SK-N-SH (cell line): ENCODE data around the gene POLR2A. TPM values are rescaled to one million over a fixed set of nuclear protein-coding genes. Genes with fewer than 3 reads are reported as not detected.

Experiments
- CTCF ChIA-PET: fragments of 300-600, 350-600 bp; formaldehyde crosslinking; extraction: SDS; loops from one replicate; lab custom pipeline; 2021; lab: Yijun Ruan, JAX
- POLR2A ChIA-PET: fragments of 350-600 bp; sonication (Branson Sonifier 250); formaldehyde crosslinking; extraction: SDS; loops from one replicate; lab custom pipeline; 2020; ENCODE audit warnings: antibody characterized with exemption, inconsistent platforms; lab: Yijun Ruan, JAX
- DNase-seq: peaks from one replicate; pipeline ENCODE4 v3.0.0; 2012
- H2AFZ ChIP-seq: fragments of 200-600 bp; sonication (generic); 2 replicates; pipeline ENCODE4 v1.8.1; 2016; ENCODE audit warnings: antibody characterized with exemption, mild to moderate bottlenecking, low read depth
- H3F3A ChIP-seq: fragments of 200-600 bp; sonication (generic); replicated peaks from 2 replicates; pipeline ENCODE3; 2016; ENCODE audit warnings: antibody characterized with exemption, mild to moderate bottlenecking; ENCODE audit not compliant: insufficient read depth
- H3K27ac ChIP-seq, 2 experiments: fragments of 200-500 bp in 1 of 2; fragments of 200-600 bp in 1 of 2; sonication (Bioruptor generic) in 1 of 2; sonication (generic), shearing (Covaris generic) in 1 of 2; 2 replicates each; pipeline versions ENCODE4 v1.5.1 to v1.6.1; 2014 to 2016; ENCODE audit warnings: low read depth in 2 of 2, inconsistent platforms in 1 of 2, low read length in 1 of 2, mild to moderate bottlenecking in 1 of 2, mixed read lengths in 1 of 2
- H3K27me3 ChIP-seq: fragments of 200-600 bp; sonication (generic), shearing (Covaris generic); 2 replicates; pipeline ENCODE4 v1.6.1; 2016; ENCODE audit warnings: mixed run types; ENCODE audit not compliant: insufficient read depth
- H3K36me3 ChIP-seq, 2 experiments: fragments of 200-500 bp in 1 of 2; fragments of 200-600 bp in 1 of 2; sonication (Bioruptor generic) in 1 of 2; sonication (generic) in 1 of 2; replicated peaks in 1 of 2; 2 replicates each; pipeline versions ENCODE3 to v1.5.1; 2014 to 2016; ENCODE audit warnings: low read length in 1 of 2, mild to moderate bottlenecking in 1 of 2; ENCODE audit not compliant: insufficient read depth in 2 of 2, control insufficient read depth in 1 of 2
- H3K4me1 ChIP-seq, 2 experiments: fragments of 200-500 bp in 1 of 2; fragments of 200-600 bp in 1 of 2; sonication (Bioruptor generic) in 1 of 2; sonication (generic), shearing (Covaris generic) in 1 of 2; 2 replicates each; pipeline versions ENCODE4 v1.5.1 to v1.6.1; 2014 to 2016; ENCODE audit warnings: low read depth in 1 of 2, low read length in 1 of 2, mixed run types in 1 of 2; ENCODE audit not compliant: insufficient read depth in 2 of 2, control insufficient read depth in 1 of 2
- H3K4me2 ChIP-seq: fragments of 200-600 bp; sonication (generic), shearing (Covaris generic); 2 replicates; pipeline ENCODE4 v1.6.1; 2017; ENCODE audit warnings: mixed run types
- H3K4me3 ChIP-seq, 2 experiments: fragments of 200-500 bp in 1 of 2; fragments of 200-600 bp in 1 of 2; sonication (Bioruptor generic) in 1 of 2; sonication (generic), shearing (Covaris generic) in 1 of 2; 2 replicates each; pipeline versions ENCODE4 v1.5.1 to v1.8.1; 2014 to 2016; ENCODE audit warnings: low read depth in 2 of 2, inconsistent platforms in 1 of 2, low read length in 1 of 2, mild to moderate bottlenecking in 1 of 2, mixed read lengths in 1 of 2, moderate library complexity in 1 of 2
- H3K79me2 ChIP-seq: fragments of 200-600 bp; sonication (generic); 2 replicates; pipeline ENCODE4 v1.8.1; 2017; ENCODE audit warnings: mild to moderate bottlenecking; ENCODE audit not compliant: insufficient read depth
- H3K9ac ChIP-seq: fragments of 200-600 bp; sonication (generic); 2 replicates; pipeline ENCODE4 v1.6.1; 2017; ENCODE audit warnings: mixed run types
- H3K9me2 ChIP-seq: fragments of 200-600 bp; sonication (generic); 2 replicates; pipeline ENCODE4 v1.6.1; 2017; ENCODE audit warnings: mixed run types
- H3K9me3 ChIP-seq: fragments of 200-600 bp; sonication (generic); 2 replicates; pipeline ENCODE4 v1.6.1; 2017; ENCODE audit warnings: mixed run types, mild to moderate bottlenecking, moderate library complexity
- H4K20me1 ChIP-seq: fragments of 200-600 bp; sonication (generic); 2 replicates; pipeline ENCODE4 v1.6.1; 2017; ENCODE audit warnings: mild to moderate bottlenecking, mixed run types; ENCODE audit not compliant: insufficient read depth
- EZH2phosphoT487 ChIP-seq: fragments of 200-600 bp; sonication (generic); IDR thresholded peaks from 2 replicates; pipeline ENCODE4 v1.6.1; 2017; ENCODE audit warnings: low read depth, mixed run types, mild to moderate bottlenecking, antibody characterized with exemption, moderate library complexity, borderline replicate concordance
- FOXJ3 ChIP-seq: sonication (generic); formaldehyde crosslinking; IDR thresholded peaks from 2 replicates; pipeline ENCODE4 v1.5.1; 2020; ENCODE audit warnings: mild to moderate bottlenecking, missing genetic modification reagents
- GATA2 ChIP-seq: sonication (generic); formaldehyde crosslinking; IDR thresholded peaks from 2 replicates; pipeline ENCODE4 v1.5.0; 2020; ENCODE audit warnings: mild to moderate bottlenecking, missing genetic modification reagents
- JUND ChIP-seq: IDR thresholded peaks from 2 replicates; pipeline ENCODE4 v1.4.0; 2012
- MEF2A ChIP-seq: IDR thresholded peaks from 2 replicates; pipeline ENCODE4 v1.4.0; 2012; ENCODE audit warnings: low read depth, borderline replicate concordance
- MXI1 ChIP-seq: IDR thresholded peaks from 2 replicates; pipeline ENCODE4 v1.6.1; 2012; ENCODE audit warnings: mild to moderate bottlenecking, low read depth, low read length, improper control_type of control experiment
- NFIC ChIP-seq: IDR thresholded peaks from 2 replicates; pipeline ENCODE4 v1.4.0; 2012; ENCODE audit warnings: borderline replicate concordance
- NRF1 ChIP-seq: IDR thresholded peaks from 2 replicates; pipeline ENCODE4 v1.6.1; 2012; ENCODE audit warnings: low read depth, mild to moderate bottlenecking, low read length
- POLR2AphosphoS5 ChIP-seq: IDR thresholded peaks from 2 replicates; pipeline ENCODE4 v1.6.1; 2012; ENCODE audit warnings: low read depth, low read length
- RAD21 ChIP-seq: IDR thresholded peaks from 2 replicates; pipeline ENCODE4 v1.6.1; 2012; ENCODE audit warnings: mild to moderate bottlenecking, low read length
- RCOR1 ChIP-seq: fragments of 150-350 bp; IDR thresholded peaks from 2 replicates; pipeline ENCODE4 v1.6.1; 2017; ENCODE audit warnings: antibody characterized with exemption, low read length
- RFX5 ChIP-seq: IDR thresholded peaks from 2 replicates; pipeline ENCODE4 v1.6.1; 2012; ENCODE audit warnings: mild to moderate bottlenecking, improper control_type of control experiment, low read length
- RXRA ChIP-seq: IDR thresholded peaks from 2 replicates; pipeline ENCODE4 v1.4.0; 2012; ENCODE audit warnings: low read depth, mild to moderate bottlenecking, borderline replicate concordance
- SIN3A ChIP-seq: IDR thresholded peaks from 2 replicates; pipeline ENCODE4 v1.6.1; 2012; ENCODE audit warnings: low read depth, mild to moderate bottlenecking, low read length, moderate library complexity, borderline replicate concordance
- SMC3 ChIP-seq: IDR thresholded peaks from 2 replicates; pipeline ENCODE4 v1.6.1; 2012; ENCODE audit warnings: low read depth, low read length, improper control_type of control experiment
- TAF1 ChIP-seq: IDR thresholded peaks from 2 replicates; pipeline ENCODE4 v1.6.1; 2012; ENCODE audit warnings: low read depth, mild to moderate bottlenecking, low read length, moderate library complexity, borderline replicate concordance
- TCF12 ChIP-seq: IDR thresholded peaks from 2 replicates; pipeline ENCODE4 v1.4.0; 2012
- WGBS: methylation state at CpG from one replicate; pipeline ENCODE4 v1.1.6; 2017; ENCODE audit warnings: low lambda C conversion rate; 5-methylcytosine and 5-hydroxymethylcytosine counted together
- polyA plus RNA-seq, 3 experiments: library from polyadenylated mRNA; depleted of rRNA; stranded (reverse); fragments of >200 nt; gene quantifications; 2 replicates each; pipeline ENCODE4 v1.2.3, GENCODE V29; 2012
- TF ChIP-seq, protein P1 (sequence below): IDR thresholded peaks from 2 replicates; pipeline ENCODE4 v1.4.0; 2012; ENCODE audit warnings: low read depth
- TF ChIP-seq, protein P2 (sequence below): IDR thresholded peaks from 2 replicates; pipeline ENCODE4 v1.6.1; 2012; ENCODE audit warnings: mild to moderate bottlenecking, low read depth, low read length, moderate library complexity
- TF ChIP-seq, protein P3 (sequence below): fragments of 200-600 bp; sonication (generic); IDR thresholded peaks from 2 replicates; pipeline ENCODE4 v1.6.1; 2017; ENCODE audit warnings: antibody characterized with exemption, mild to moderate bottlenecking, moderate library complexity
- TF ChIP-seq, protein P4 (sequence below): IDR thresholded peaks from 2 replicates; pipeline ENCODE4 v1.4.0; 2012; ENCODE audit warnings: low read depth, borderline replicate concordance

Gene POLR2A
- polyA plus RNA-seq, 1 of the 3 experiments (the other 2 are of a cell fraction), result 37.3 TPM

DNA sequence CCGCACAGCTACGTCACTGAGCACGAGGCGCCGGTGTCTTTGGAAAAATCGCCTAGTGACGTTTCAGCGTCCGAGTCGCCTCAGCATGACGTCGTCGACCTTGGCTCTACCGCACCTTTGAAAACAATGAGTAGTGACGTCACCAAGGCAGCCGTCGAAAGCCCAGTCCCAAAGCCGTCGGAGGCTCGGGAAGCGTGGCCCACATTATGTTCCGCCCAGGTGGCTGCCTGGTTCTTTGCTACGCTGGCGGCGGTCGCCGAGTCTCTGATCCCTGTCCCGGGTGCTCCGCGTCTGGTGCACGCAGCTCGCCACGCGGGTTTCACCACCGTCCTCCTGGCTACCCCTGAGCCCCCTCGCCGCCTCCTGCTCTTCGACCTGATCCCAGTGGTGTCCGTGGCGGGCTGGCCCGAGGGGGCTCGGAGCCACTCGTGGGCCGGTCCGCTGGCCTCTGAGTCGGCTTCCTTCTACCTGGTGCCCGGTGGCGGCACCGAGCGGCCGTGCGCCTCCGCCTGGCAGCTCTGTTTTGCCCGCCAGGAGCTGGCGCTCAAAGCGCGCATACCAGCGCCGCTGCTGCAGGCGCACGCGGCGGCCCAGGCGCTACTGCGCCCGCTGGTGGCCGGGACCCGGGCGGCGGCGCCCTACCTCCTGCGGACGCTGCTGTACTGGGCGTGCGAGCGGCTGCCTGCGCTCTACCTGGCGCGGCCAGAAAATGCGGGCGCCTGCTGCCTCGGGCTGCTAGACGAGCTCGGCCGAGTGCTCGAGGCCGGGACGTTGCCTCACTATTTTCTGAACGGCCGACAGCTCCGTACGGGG lies 47.4 kb upstream of the POLR2A start:
- H3K4me2 ChIP-seq, result peak overlapping the region; percentile 91
- peak overlapping the region; percentile 23 to 86; a peak in 2 of 4 replicates for H3K4me3 ChIP-seq
- CTCF ChIA-PET, result interaction anchor here (0.6 to 3.9 kb wide), 38 partner anchors 9 to 702 kb away, joined by 3 to 27 read pairs (median 4); partner anchors contain the start of genes ACAP1, CHRNB1, NLGN2 and POLR2A
- peaks cover 0 to 27% of the 10 kb centered on the region in 2 experiments; a peak in 1 of 4 replicates for H3K4me1 ChIP-seq
- H3K27me3 ChIP-seq, result no peaks in the 10 kb centered on the region
- H3K9me3 ChIP-seq, result no peaks in the 10 kb centered on the region
- peak; percentile 80 for DNase-seq
- H2AFZ ChIP-seq, result no peak overlapping the region
- peaks cover 14% of the 10 kb centered on the region for H3F3A ChIP-seq
- TF ChIP-seq MXI1, result peak; percentile 54
- peak; percentile 63 for TF ChIP-seq RAD21
- TF ChIP-seq, protein P1, sequence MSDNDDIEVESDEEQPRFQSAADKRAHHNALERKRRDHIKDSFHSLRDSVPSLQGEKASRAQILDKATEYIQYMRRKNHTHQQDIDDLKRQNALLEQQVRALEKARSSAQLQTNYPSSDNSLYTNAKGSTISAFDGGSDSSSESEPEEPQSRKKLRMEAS, result peak; percentile 34; the same call in 1 of the 2 replicates
- TF ChIP-seq EZH2phosphoT487, result no peak
- no peak for TF ChIP-seq POLR2AphosphoS5
- no peak for TF ChIP-seq NRF1
- no peak for TF ChIP-seq RCOR1
- TF ChIP-seq, protein P2, sequence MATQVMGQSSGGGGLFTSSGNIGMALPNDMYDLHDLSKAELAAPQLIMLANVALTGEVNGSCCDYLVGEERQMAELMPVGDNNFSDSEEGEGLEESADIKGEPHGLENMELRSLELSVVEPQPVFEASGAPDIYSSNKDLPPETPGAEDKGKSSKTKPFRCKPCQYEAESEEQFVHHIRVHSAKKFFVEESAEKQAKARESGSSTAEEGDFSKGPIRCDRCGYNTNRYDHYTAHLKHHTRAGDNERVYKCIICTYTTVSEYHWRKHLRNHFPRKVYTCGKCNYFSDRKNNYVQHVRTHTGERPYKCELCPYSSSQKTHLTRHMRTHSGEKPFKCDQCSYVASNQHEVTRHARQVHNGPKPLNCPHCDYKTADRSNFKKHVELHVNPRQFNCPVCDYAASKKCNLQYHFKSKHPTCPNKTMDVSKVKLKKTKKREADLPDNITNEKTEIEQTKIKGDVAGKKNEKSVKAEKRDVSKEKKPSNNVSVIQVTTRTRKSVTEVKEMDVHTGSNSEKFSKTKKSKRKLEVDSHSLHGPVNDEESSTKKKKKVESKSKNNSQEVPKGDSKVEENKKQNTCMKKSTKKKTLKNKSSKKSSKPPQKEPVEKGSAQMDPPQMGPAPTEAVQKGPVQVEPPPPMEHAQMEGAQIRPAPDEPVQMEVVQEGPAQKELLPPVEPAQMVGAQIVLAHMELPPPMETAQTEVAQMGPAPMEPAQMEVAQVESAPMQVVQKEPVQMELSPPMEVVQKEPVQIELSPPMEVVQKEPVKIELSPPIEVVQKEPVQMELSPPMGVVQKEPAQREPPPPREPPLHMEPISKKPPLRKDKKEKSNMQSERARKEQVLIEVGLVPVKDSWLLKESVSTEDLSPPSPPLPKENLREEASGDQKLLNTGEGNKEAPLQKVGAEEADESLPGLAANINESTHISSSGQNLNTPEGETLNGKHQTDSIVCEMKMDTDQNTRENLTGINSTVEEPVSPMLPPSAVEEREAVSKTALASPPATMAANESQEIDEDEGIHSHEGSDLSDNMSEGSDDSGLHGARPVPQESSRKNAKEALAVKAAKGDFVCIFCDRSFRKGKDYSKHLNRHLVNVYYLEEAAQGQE, result no peak
- TF ChIP-seq, protein P3, sequence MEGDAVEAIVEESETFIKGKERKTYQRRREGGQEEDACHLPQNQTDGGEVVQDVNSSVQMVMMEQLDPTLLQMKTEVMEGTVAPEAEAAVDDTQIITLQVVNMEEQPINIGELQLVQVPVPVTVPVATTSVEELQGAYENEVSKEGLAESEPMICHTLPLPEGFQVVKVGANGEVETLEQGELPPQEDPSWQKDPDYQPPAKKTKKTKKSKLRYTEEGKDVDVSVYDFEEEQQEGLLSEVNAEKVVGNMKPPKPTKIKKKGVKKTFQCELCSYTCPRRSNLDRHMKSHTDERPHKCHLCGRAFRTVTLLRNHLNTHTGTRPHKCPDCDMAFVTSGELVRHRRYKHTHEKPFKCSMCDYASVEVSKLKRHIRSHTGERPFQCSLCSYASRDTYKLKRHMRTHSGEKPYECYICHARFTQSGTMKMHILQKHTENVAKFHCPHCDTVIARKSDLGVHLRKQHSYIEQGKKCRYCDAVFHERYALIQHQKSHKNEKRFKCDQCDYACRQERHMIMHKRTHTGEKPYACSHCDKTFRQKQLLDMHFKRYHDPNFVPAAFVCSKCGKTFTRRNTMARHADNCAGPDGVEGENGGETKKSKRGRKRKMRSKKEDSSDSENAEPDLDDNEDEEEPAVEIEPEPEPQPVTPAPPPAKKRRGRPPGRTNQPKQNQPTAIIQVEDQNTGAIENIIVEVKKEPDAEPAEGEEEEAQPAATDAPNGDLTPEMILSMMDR, result peak; percentile 51
- no peak for TF ChIP-seq RFX5
- TF ChIP-seq TCF12, result no peak
- no peak for TF ChIP-seq JUND
- no peak for TF ChIP-seq MEF2A
- no peak for TF ChIP-seq FOXJ3 (CRISPR knock-in tag)
- peak; percentile 53; the same call in 1 of the 2 replicates for TF ChIP-seq SMC3
- TF ChIP-seq RXRA, result no peak
- TF ChIP-seq TAF1, result no peak
- TF ChIP-seq GATA2 (CRISPR knock-in tag), result no peak
- TF ChIP-seq, protein P4, sequence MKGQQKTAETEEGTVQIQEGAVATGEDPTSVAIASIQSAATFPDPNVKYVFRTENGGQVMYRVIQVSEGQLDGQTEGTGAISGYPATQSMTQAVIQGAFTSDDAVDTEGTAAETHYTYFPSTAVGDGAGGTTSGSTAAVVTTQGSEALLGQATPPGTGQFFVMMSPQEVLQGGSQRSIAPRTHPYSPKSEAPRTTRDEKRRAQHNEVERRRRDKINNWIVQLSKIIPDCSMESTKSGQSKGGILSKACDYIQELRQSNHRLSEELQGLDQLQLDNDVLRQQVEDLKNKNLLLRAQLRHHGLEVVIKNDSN, result no peak
- peak; percentile 23; the same call in 1 of the 2 replicates for TF ChIP-seq SIN3A
- no peak for TF ChIP-seq NFIC
- no peaks in the 10 kb centered on the region for H3K9me2 ChIP-seq
- peaks cover 7% of the 10 kb centered on the region; the same call in 1 of the 2 replicates for H3K79me2 ChIP-seq
- no peak overlapping the region for H3K27ac ChIP-seq
- H3K9ac ChIP-seq, result no peak overlapping the region
- H4K20me1 ChIP-seq, result no peaks in the 10 kb centered on the region
- 60% methylated on average over 33 of the region's 92 CpGs for WGBS
- peaks cover 0 to 4% of the 10 kb centered on the region in 2 experiments for H3K36me3 ChIP-seq
- POLR2A ChIA-PET, result interaction anchor here (1.0 to 1.9 kb wide), 4 partner anchors 33 to 80 kb away, joined by 3 to 11 read pairs (median 4); partner anchors contain the start of genes POLR2A and TMEM256
